ENCODE data around the gene BCL7A. TPM values are rescaled to one million over a fixed set of nuclear protein-coding genes. Genes with fewer than 3 reads are reported as not detected.

Gene BCL7A
- total and polyA plus RNA-seq, 5 donors from 2014 or later: 0.35 to 2.0 (median 0.60) TPM

DNA sequence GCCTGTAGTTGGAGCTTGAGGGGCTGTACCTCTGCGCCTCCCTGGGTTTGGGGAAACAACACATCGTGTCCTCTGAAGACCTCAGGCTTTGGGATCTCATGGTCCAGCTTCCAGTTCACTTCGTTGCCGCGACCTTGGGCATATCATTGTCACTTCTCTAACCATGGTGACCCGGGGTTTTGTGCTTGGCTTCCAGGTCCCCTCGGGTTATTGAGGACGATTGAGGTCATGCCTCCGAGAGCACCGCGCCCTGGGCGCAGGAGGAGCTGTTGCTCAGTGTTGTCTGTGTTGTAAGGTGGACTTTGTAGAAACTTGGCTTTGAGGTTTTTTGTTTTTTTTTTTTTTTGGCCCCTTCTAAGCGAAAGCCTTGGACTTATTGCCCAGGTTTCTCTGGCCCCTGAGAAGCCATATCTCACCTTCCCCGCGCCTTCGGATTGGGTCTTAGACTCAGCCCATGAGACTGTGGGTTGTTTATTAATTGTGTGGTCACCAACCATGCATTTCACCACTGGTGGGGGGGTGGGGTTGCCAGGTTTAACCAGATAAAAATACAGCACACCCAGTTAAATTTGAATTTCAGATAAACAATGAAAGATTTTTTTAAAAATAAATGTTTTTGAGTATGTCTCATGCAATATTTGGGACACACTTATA is 2.6 kb downstream of the BCL7A start:
- DNase-seq (no peak), ATAC-seq (ENCODE audit: low read depth in 2 of 2) (no peak)
- H3K9me3 ChIP-seq (ENCODE audit: control insufficient read depth in 2 of 2, low read length in 2 of 2): no peaks in the 10 kb centered on the region
- H3K27me3 ChIP-seq (ENCODE audit: control insufficient read depth, insufficient read depth, low read length): peaks cover 5% of the 10 kb centered on the region
- Mint-ChIP-seq H3K27me3 (peaks cover 52% of the 10 kb centered on the region), H3K4me3 (peak overlapping the region in 3 of 4 donors; percentile 29 to 63 (median 50)), H3K4me1 (peaks cover 0 to 15% (median 3%) of the 10 kb centered on the region in 4 donors), H3K27ac (no peak overlapping the region), H3K9me3 (peaks cover 0 to 6% (median 0%) of the 10 kb centered on the region in 7 donors), H3K36me3 (no peaks in the 10 kb centered on the region)
- no peak overlapping the region for H3K4me3 ChIP-seq (ENCODE audit: low read depth, low read length)
- H3K36me3 ChIP-seq (ENCODE audit: control insufficient read depth, insufficient read depth, low read length): no peaks in the 10 kb centered on the region
- peaks cover 16% of the 10 kb centered on the region for H3K4me1 ChIP-seq (ENCODE audit: control insufficient read depth, insufficient read depth, low read length, poor library complexity, severe bottlenecking)
- no peak overlapping the region for H3K27ac ChIP-seq (ENCODE audit: insufficient read depth, low read length, poor library complexity, severe bottlenecking)

DNA sequence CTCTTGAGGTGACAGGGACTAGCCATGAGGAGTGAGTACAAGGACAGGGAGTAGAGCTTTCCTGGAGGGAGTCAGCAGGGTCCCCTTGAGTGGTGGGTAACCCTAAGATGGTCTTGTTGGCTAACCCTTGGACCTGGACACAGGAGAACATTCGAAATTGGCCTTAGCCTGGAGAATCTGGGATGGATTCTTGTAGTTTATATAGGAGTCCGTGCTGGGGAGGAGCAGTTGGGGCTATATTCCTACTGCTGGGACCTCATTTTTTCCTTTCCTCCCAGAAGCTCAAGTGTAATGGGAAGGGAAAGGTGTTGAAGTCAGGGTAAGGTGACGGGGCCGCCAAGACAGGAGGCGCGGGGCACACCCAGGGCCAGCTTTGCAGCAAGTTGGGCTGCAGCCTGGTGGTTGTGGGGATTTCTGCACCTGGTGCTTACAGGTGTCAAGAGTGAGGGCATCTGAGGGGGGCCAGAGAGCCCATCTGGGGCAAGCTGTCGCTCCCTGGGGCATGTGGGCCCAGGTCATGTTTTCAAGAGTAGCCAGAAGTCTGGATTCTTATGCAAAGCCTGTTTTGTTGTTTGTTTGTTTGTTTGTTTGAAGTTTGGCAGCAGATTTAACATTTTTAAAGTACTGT is 5.1 kb downstream of the BCL7A start:
- Histone ChIP-seq H3K4me3 (ENCODE audit: low read depth, low read length) (no peak overlapping the region), H3K9me3 (ENCODE audit: control insufficient read depth in 2 of 2, low read length in 2 of 2) (no peaks in the 10 kb centered on the region), H3K27me3 (ENCODE audit: control insufficient read depth, insufficient read depth, low read length) (no peaks in the 10 kb centered on the region), H3K36me3 (ENCODE audit: control insufficient read depth, insufficient read depth, low read length) (no peaks in the 10 kb centered on the region), H3K27ac (ENCODE audit: insufficient read depth, low read length, poor library complexity, severe bottlenecking) (no peak overlapping the region), H3K4me1 (ENCODE audit: control insufficient read depth, insufficient read depth, low read length, poor library complexity, severe bottlenecking) (peaks cover 11% of the 10 kb centered on the region)
- ATAC-seq (ENCODE audit: low read depth in 2 of 2) (no peak), DNase-seq (no peak)
- H3K4me1 Mint-ChIP-seq: peaks cover 0 to 9% (median 3%) of the 10 kb centered on the region in 4 donors
- H3K27ac Mint-ChIP-seq: no peak overlapping the region
- no peaks in the 10 kb centered on the region for H3K36me3 Mint-ChIP-seq
- no peaks in the 10 kb centered on the region for H3K9me3 Mint-ChIP-seq
- H3K4me3 Mint-ChIP-seq: no peak overlapping the region
- peaks cover 35% of the 10 kb centered on the region for H3K27me3 Mint-ChIP-seq

DNA sequence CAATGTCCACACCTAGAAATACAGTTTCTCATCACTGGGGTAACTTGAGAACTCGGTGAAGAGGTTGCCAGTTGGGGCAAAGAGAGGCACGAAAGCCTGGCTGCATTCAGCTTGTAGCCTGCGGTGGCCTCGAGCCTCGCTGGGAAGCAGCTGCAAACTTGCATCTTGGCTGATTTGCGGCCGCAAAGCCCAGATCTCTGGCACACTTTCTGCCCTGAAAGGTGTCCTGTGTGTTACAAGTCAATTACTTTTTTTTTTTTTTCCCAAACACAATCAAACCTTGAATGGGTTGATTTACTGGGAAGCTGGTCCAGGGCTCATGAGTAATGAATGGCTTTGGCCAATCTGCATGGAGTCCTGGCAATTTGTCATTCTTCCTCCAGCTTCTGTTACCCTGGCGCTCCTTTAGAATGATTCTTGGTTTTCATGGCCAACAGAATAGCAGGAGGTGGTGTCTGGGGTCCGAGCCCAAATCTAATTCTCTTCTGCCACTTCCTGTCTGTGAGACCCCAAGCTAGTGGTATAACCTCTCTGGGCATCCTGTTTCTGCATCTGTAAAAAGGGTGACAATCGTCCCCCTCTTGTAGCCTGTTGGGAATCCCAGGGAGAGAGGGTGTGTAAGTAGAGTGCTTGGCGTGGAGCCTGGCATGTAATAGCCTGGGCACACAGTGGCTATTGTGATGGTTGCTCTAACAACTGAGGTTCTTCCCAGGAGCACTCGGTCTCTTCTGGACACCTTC is 6.7 kb downstream of the BCL7A start:
- H3K27ac Mint-ChIP-seq: no peak overlapping the region
- H3K27ac ChIP-seq (ENCODE audit: insufficient read depth, low read length, poor library complexity, severe bottlenecking): no peak overlapping the region
- H3K4me3 ChIP-seq (ENCODE audit: low read depth, low read length): no peak overlapping the region
- H3K4me3 Mint-ChIP-seq: no peak overlapping the region
- H3K36me3 Mint-ChIP-seq: no peaks in the 10 kb centered on the region
- H3K36me3 ChIP-seq (ENCODE audit: control insufficient read depth, insufficient read depth, low read length): no peaks in the 10 kb centered on the region
- H3K9me3 Mint-ChIP-seq: no peaks in the 10 kb centered on the region
- H3K4me1 ChIP-seq (ENCODE audit: control insufficient read depth, insufficient read depth, low read length, poor library complexity, severe bottlenecking): peaks cover 3% of the 10 kb centered on the region
- ATAC-seq (ENCODE audit: low read depth in 2 of 2) (no peak), DNase-seq (no peak)
- H3K27me3 Mint-ChIP-seq: peaks cover 29% of the 10 kb centered on the region
- H3K4me1 Mint-ChIP-seq: peaks cover 0 to 4% (median 1%) of the 10 kb centered on the region in 4 donors
- no peaks in the 10 kb centered on the region for H3K27me3 ChIP-seq (ENCODE audit: control insufficient read depth, insufficient read depth, low read length)
- no peaks in the 10 kb centered on the region for H3K9me3 ChIP-seq (ENCODE audit: control insufficient read depth in 2 of 2, low read length in 2 of 2)

DNA sequence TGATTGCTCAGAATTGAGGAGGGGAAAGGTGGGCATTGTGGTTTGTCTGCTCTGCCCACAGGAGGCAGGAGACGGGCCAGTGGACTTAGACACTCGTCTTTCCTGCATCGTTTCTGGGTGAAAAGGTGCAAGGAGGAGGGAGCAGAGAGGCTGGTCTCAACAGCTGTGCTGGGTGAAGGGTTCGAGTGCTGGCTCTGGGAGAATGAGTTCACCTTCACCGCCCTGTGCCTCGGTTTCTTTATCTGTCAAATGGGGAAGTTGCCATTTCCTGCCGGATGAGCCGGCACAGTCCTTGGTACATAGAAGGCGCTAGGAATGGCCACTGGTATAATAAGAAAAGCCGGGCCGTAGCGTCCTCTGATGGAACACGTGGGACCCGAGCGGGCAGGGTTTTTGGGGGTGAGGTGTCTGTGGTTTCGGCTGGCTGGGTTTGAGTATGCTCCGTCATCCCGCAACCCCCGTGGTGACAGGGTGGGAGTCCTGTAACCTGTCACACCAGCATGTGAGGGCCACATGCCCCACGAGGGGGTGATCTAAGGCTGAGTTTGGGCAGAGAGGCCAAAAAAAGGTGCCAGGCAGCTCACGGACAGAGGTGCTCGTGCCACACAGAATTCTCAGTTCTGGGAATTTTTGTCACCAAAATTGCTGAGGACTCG is 7.3 kb downstream of the BCL7A start:
- no peak for DNase-seq
- ATAC-seq (ENCODE audit: low read depth in 2 of 2): no peak
- H3K4me1 Mint-ChIP-seq: peaks cover 0 to 2% (median 0%) of the 10 kb centered on the region in 4 donors

DNA sequence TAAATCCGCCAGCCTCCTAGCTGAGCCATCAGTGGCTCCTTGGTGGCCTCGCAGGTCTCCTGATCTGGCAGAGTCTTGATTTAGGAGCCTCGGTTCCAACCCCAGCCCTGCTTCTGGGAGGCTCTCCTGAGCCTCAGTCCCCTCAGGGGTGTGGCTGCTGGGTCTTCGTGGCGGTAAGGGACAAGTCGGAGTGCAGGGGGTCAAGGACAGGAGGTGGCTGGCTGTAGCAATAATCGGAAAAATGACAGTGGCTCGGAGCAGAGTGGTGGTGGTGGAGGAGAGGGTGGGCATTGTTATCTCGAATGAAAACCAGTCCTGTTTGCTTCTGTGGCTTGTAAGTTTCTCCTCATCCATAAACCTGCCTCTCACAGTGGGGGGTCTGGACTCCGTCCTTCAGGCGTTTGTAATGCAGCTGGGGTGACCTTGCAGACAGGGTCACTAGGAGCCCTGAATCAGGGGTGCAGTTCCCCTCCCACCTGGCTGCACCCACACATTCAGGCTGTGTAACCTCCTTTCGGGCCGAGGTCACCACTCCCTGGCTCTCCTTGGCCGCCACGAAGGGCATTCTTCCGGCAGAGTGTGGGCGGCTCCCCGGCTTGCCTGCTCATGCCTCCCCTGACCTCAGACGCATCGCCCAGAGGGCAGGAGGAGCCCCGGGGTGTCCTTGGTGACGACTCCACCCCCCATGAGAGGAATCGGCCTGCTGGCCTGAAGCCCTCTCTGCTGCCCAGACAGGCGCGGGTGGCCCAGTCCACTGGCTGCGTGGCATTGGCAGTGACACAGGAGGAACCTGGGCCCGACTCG is 8.1 kb downstream of the BCL7A start:
- Histone ChIP-seq H3K27ac (ENCODE audit: insufficient read depth, low read length, poor library complexity, severe bottlenecking) (no peak overlapping the region), H3K4me3 (ENCODE audit: low read depth, low read length) (no peak overlapping the region), H3K4me1 (ENCODE audit: control insufficient read depth, insufficient read depth, low read length, poor library complexity, severe bottlenecking) (no peaks in the 10 kb centered on the region), H3K9me3 (ENCODE audit: control insufficient read depth in 2 of 2, low read length in 2 of 2) (no peaks in the 10 kb centered on the region), H3K27me3 (ENCODE audit: control insufficient read depth, insufficient read depth, low read length) (no peaks in the 10 kb centered on the region), H3K36me3 (ENCODE audit: control insufficient read depth, insufficient read depth, low read length) (no peaks in the 10 kb centered on the region)
- H3K9me3 Mint-ChIP-seq: no peaks in the 10 kb centered on the region
- H3K36me3 Mint-ChIP-seq: no peaks in the 10 kb centered on the region
- peaks cover 0 to 2% (median 0%) of the 10 kb centered on the region in 4 donors for H3K4me1 Mint-ChIP-seq
- DNase-seq: no peak
- no peak overlapping the region for H3K4me3 Mint-ChIP-seq
- no peak overlapping the region for H3K27ac Mint-ChIP-seq
- ATAC-seq (ENCODE audit: low read depth in 2 of 2): no peak
- H3K27me3 Mint-ChIP-seq: peaks cover 23% of the 10 kb centered on the region

More for the DNA sequence above, 7.3 kb downstream of the BCL7A start:
- no peaks in the 10 kb centered on the region for H3K4me1 ChIP-seq (ENCODE audit: control insufficient read depth, insufficient read depth, low read length, poor library complexity, severe bottlenecking)
- H3K36me3 ChIP-seq (ENCODE audit: control insufficient read depth, insufficient read depth, low read length): no peaks in the 10 kb centered on the region
- H3K27me3 ChIP-seq (ENCODE audit: control insufficient read depth, insufficient read depth, low read length): no peaks in the 10 kb centered on the region
- no peak overlapping the region for H3K4me3 ChIP-seq (ENCODE audit: low read depth, low read length)
- no peak overlapping the region for H3K27ac ChIP-seq (ENCODE audit: insufficient read depth, low read length, poor library complexity, severe bottlenecking)
- Mint-ChIP-seq H3K4me3 (no peak overlapping the region), H3K9me3 (no peaks in the 10 kb centered on the region), H3K27me3 (peaks cover 28% of the 10 kb centered on the region), H3K27ac (no peak overlapping the region), H3K36me3 (no peaks in the 10 kb centered on the region)
- no peaks in the 10 kb centered on the region for H3K9me3 ChIP-seq (ENCODE audit: control insufficient read depth in 2 of 2, low read length in 2 of 2)

DNA sequence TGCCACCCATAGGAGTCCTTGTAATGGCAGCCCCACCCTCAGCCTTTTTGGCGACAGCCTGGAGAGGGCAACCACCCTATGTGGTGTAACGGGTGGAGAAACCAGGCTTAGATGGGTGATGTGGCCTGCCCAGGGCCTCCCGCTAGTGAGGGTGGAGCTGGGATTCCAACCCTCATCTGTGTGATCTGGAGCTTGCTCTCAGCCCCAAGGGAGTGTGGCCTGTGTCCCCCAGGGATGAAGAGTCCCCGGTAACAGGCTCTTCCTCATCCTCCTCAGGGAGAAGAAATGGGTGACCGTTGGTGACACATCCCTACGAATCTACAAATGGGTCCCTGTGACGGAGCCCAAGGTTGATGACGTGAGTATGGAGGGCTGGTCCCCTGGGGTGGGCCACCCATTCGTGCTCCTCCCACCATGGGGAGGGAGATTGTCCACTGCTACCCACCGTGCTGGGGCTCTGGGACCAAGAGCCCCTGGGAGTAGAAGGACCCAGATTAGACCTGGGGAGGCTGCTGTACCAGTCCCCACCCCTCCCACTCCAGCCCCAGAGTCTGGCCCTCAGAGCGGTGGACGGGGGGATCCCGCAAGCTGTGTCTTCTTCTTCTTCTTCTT is 8.8 kb downstream of the BCL7A start:
- Histone ChIP-seq H3K27ac (ENCODE audit: insufficient read depth, low read length, poor library complexity, severe bottlenecking) (no peak overlapping the region), H3K9me3 (ENCODE audit: control insufficient read depth in 2 of 2, low read length in 2 of 2) (no peaks in the 10 kb centered on the region), H3K4me3 (ENCODE audit: low read depth, low read length) (no peak overlapping the region), H3K27me3 (ENCODE audit: control insufficient read depth, insufficient read depth, low read length) (no peaks in the 10 kb centered on the region), H3K4me1 (ENCODE audit: control insufficient read depth, insufficient read depth, low read length, poor library complexity, severe bottlenecking) (no peaks in the 10 kb centered on the region), H3K36me3 (ENCODE audit: control insufficient read depth, insufficient read depth, low read length) (no peaks in the 10 kb centered on the region)
- Mint-ChIP-seq H3K4me3 (no peak overlapping the region), H3K27me3 (peaks cover 23% of the 10 kb centered on the region), H3K9me3 (no peaks in the 10 kb centered on the region), H3K4me1 (peaks cover 0 to 2% (median 0%) of the 10 kb centered on the region in 4 donors), H3K27ac (no peak overlapping the region), H3K36me3 (no peaks in the 10 kb centered on the region)
- DNase-seq (no peak), ATAC-seq (ENCODE audit: low read depth in 2 of 2) (no peak)
